Putamen (tissue), 1 donor: ENCODE measurements around the gene NEB.

ENCODE experiments used
- DNase-seq: peaks from one replicate; pipeline ENCODE4 v3.0.0-alpha.2; 2016; ENCODE audit warnings: low spot score

NEB gene

GRCh38 chr2:151733771-151734672 lies at the start of gene NEB:
NEB (minus strand) TSS chr2:151734476; CDS start chr2:151733156, 1,320 bp downstream.
- DNase-seq: no peak

GRCh38 chr2:151783133-151783520 lies 48.9 kb upstream of the NEB start:
- DNase-seq: no peak

GRCh38 chr2:151782378-151783132 lies 48.3 kb upstream of the NEB start:
- no peak for DNase-seq

DNA sequence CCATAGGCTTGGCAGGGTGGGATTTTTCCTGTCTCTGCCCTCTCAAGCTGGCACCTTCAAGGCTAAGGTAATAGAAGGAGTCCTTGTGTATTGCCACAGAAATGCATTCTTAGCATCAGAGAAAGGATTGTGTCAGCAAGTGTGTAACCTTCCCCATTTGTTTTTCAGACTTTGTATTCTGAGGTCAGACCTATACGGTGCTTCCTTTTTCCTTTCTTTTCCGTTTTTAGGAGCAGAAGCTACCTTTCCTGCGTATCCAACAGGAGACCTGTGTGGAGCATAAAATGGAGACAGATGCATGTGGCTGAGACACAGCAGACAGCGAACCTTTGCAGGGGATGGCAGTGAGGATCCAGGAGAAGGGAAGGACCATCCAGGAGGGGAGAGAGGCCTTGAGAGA lies 47.4 kb upstream of the NEB start:
- DNase-seq: no peak

DNA sequence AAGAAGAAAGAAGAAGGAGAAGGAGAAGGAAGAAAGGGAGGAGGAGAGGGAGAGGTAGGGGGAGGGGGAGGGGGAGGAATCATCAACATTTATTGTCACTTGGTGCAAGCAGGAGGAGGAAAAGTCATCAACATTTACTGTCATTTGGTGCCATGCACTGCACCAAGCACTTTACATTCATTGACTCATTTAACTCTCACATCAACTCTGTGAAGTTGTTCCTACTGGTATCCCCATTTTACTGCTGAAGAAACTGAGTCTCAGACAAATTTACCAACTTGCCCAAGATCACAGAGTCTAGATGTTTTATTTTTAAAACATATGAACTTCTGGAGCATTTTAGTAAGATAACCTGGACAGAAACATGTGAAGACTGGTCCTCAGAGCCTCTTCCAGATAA lies 46.7 kb upstream of the NEB start:
- no peak for DNase-seq

- no peak for DNase-seq
Observed at GRCh38 chr2:151777935-151778334, 43.7 kb upstream of the NEB start.

DNA sequence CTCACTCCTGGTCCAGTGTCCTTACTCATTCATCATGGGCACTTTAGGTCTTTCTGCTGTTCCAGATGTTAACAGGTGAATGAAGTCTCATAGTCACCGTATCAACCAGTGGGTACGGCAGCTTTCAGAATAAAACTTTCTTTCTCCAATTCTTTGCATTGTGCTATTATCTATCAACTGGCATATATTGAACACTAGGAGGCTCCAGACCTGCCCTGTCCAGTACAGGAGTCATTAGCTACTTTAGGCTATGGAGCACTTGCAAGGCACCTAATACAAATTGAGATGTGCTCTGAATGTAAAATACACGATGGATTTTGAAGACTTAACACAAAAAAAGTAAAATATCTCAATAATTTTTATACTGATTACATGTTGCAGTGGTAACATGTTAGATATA lies 43.2 kb upstream of the NEB start:
- DNase-seq: no peak

- DNase-seq: no peak
Observed at GRCh38 chr2:151776367-151776766, 42.1 kb upstream of the NEB start.

GRCh38 chr2:151775057-151775740 lies 40.9 kb upstream of the NEB start:
- peak; percentile 16 for DNase-seq

DNA sequence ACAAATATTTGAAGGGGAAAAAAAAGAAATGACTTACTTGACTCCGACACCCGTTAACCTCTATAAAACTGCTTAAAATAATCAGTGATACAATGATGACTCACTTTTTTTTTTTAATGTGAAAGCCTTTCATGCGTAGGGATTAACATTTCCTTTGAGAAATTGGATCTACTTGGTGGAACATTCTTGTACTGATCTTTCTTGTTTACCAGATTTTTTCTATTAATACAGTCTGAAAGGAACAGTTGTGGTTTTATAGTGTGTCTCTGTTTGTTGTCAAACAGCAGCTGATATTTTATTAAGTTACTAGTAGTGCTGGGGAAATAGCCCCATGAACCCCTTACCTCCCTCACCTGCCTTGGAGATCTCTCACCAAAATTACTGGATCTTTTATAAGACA lies 40.2 kb upstream of the NEB start:
- DNase-seq: peak; percentile 33

GRCh38 chr2:151771599-151772358 lies 37.5 kb upstream of the NEB start:
- DNase-seq: no peak

GRCh38 chr2:151770995-151771394 lies 36.7 kb upstream of the NEB start:
- no peak for DNase-seq

DNA sequence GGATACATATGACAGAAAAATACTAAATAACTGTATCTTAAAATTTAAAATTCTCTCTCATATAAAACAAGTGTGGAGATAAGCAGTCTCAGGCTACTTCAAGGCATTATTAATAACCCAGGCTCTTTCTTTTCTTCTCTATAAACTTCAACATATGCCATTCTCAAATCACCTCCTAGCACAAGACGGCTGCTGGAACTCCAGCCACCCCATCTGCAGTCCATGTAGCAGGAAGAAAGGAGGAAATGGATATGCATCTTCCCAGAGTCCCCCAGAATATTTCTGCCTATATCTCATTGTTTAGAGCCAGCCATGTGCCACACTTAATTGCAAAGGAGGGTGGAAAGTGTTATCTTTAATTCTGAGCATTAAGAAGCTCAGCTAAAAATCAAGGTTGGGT lies 35.3 kb upstream of the NEB start:
- DNase-seq: no peak

DNA sequence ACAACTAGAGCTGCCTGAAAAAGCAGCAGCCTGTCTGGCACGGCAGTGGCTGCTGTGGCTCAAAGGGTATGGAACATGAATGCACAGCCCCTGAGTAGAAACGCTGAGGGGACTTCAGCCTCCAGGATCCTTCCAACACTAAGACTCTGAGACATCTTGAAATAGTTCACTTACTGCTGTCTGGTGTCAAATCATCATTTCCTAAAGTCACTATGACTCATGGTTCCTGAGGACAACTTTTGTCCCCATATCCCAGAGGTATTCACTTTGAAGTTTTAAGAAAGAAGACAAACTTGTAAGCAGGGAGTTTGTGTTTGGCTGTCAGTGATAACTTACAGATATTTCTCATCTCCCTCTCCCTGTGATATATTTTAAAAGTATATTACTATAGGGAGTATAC lies 33.3 kb upstream of the NEB start:
- no peak for DNase-seq

- DNase-seq: no peak
Observed at GRCh38 chr2:151766437-151767153, 32.3 kb upstream of the NEB start.

GRCh38 chr2:151765760-151766410 lies 31.6 kb upstream of the NEB start:
- DNase-seq: no peak

DNA sequence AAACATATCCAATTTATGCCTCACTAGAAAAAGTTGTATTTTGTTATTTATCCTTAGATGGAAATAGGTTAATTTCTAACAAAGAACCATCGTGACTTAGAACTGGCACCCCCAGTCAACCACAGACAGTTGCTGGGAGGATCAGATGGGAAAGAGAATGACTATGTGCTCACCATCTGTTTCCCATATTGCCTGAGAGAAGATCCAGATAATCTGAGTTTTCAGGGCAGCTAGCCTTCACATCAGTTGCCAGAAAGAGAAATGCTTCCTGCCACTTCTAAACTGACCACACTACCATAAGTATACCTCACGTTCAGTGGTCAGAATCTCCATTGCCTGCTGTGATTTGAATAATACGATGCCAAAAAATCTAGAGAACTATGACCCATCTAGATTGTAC lies 28.4 kb upstream of the NEB start:
- no peak for DNase-seq

DNA sequence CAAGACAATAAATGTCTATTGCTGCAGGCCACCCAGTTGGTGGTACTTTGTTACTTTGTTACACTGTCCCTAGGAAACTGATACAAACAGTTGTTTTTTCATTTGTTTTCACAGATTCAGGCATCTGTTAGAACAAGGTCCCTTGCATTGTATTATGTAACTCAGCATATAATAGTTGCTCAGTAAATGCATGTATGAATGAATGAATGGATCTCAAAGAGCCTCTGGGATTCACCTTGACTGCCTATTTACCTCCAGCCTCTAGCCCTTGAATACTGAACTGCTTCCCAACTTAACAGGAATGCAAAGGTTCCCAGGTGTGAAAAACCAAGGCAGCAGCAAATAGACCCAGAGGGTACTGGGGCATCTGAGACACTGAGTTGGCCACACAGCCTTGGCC lies 27.4 kb upstream of the NEB start:
- DNase-seq: no peak

- no peak for DNase-seq
Observed at GRCh38 chr2:151761193-151761592, 26.9 kb upstream of the NEB start.

GRCh38 chr2:151760139-151760650 lies 25.9 kb upstream of the NEB start:
- DNase-seq: no peak

DNA sequence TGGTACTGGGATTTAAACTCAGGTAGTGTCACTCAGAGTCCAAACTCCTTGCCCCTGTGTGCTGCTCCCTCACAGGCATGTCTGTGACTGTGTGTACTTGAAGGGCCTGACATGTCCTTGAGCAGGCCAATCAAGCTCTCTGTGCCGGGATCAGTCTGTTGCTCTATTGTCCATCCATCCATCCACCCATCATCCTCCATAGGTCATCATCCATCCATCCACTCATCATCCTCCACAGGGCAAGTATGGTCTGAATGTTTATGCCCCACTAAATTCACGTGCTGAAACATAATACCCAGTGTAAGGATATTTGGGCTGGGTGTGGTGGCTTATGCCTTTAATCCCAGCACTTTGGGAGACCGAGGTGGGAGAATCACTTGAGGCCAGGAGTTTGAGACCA lies 24.5 kb upstream of the NEB start:
- DNase-seq: no peak
